Measurements from ENCODE around the gene TAF1B. TPM values are rescaled to one million over a fixed set of nuclear protein-coding genes. Genes with fewer than 3 reads are reported as not detected.

The TAF1B gene
- total RNA-seq, 1 experiment from 2014 or later, result 25.5 TPM

GRCh38 chr2:9937258-9937657 is 94.0 kb downstream of the TAF1B start:
- TF ChIP-seq CTCF (IDR thresholded peaks at IDR 0.05; ENCODE audit: unreplicated experiment), result no peak
- Mint-ChIP-seq H3K9me3 (ENCODE audit: unreplicated experiment) (no peaks in the 10 kb centered on the region), H3K27ac (ENCODE audit: low read depth, unreplicated experiment) (no peak overlapping the region), H3K4me1 (ENCODE audit: insufficient read depth, unreplicated experiment) (no peaks in the 10 kb centered on the region), H3K4me3 (ENCODE audit: unreplicated experiment) (no peak overlapping the region), H3K36me3 (ENCODE audit: insufficient read depth, unreplicated experiment) (peaks cover 21% of the 10 kb centered on the region), H3K27me3 (ENCODE audit: insufficient read depth, unreplicated experiment) (no peaks in the 10 kb centered on the region)
- BruUV-seq (replicated peaks), result no TSS peak
- DNase-seq (ENCODE audit: unreplicated experiment), result no peak
- intact Hi-C loops (cut with micrococcal nuclease), result no loop called here
- ChIA-PET POLR2A (interaction anchor here (1.3 kb wide), 1 partner anchor 92 kb away, joined by 4 read pairs; no protein-coding TSS in a partner anchor), CTCF (interaction anchor here (1.2 to 1.5 kb wide), 2 partner anchors 94 to 123 kb away, joined by 4 read pairs; partner anchors contain the start of gene TAF1B)

DNA sequence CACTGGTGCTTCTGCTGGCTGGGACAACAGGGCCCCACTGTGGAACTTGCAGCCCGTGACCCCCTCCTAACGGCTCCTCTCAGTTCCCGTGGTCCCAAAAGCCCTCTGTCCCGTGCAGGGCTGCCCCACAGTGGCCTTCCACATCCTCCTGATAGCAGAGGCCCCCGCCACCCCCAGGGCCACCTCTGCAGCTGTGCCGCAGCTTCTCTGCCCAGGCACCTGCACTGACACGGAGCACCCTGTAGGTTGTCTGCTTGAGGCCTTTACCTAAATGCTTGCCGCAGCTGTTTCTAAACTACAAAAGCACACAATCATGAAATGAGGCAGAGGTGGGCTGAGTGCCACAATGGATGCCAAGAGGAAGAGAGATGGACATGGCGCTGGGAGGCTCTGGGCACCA is 94.7 kb downstream of the TAF1B start:
- no TSS peak for BruUV-seq (replicated peaks)
- intact Hi-C loops (cut with micrococcal nuclease), result no loop called here
- POLR2A ChIA-PET, result interaction anchor here (1.3 kb wide), 1 partner anchor 93 kb away, joined by 4 read pairs; no protein-coding TSS in a partner anchor
- no peak for TF ChIP-seq CTCF (IDR thresholded peaks at IDR 0.05; ENCODE audit: unreplicated experiment)
- H3K36me3 Mint-ChIP-seq (ENCODE audit: insufficient read depth, unreplicated experiment), result peaks cover 17% of the 10 kb centered on the region
- H3K9me3 Mint-ChIP-seq (ENCODE audit: unreplicated experiment), result no peaks in the 10 kb centered on the region
- no peak for DNase-seq (ENCODE audit: unreplicated experiment)
- no peak overlapping the region for H3K4me3 Mint-ChIP-seq (ENCODE audit: unreplicated experiment)
- H3K27me3 Mint-ChIP-seq (ENCODE audit: insufficient read depth, unreplicated experiment), result no peaks in the 10 kb centered on the region
- no peak overlapping the region for H3K27ac Mint-ChIP-seq (ENCODE audit: low read depth, unreplicated experiment)
- no peaks in the 10 kb centered on the region for H3K4me1 Mint-ChIP-seq (ENCODE audit: insufficient read depth, unreplicated experiment)
- CTCF ChIA-PET, result interaction anchor here (1.5 kb wide), 1 partner anchor 124 kb away, joined by 4 read pairs; no protein-coding TSS in a partner anchor

DNA sequence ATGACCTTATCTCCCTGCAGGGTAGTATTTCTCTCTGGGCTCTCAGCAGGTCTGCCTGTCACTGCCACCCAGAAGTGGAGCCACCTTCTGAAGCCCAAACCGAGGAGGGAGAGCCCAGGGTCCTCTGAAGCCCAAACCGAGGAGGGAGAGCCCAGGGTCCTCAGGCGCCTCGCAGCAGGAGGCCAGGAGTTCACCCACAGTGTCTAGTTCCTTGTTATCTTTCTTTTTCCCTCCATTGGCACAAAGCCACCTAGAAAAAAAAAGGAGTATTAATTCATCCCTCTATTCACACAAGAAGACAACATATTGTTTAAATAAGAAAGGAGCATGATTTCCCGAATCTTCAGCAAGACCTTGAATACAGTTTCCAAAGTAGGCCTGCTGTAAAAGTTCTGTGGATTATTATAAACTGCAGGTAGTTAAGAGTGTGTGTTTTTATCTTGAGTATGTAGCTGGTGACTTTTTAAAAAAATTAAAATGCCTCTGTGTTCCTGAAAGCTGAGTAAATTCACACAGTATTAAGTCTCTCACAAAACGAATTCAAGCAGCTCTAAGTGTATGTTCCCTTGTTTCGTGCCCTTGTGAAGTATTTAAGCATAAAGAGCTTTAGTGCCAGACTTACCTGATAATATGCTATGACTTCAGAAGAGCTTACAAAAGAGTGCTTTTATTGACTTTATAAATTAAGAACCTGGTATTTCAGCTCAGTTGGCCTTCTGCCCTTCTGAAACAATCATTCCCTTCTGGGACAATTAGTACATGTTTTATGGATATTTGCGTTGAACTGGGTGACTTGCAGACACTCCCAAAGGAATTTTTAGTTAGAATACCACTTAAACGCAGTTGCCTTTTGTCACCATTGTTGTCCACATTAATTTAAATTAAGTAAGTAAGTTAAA is 96.6 kb downstream of the TAF1B start:
- TF ChIP-seq CTCF (IDR thresholded peaks at IDR 0.05; ENCODE audit: unreplicated experiment), result no peak
- Mint-ChIP-seq H3K27me3 (ENCODE audit: insufficient read depth, unreplicated experiment) (no peaks in the 10 kb centered on the region), H3K36me3 (ENCODE audit: insufficient read depth, unreplicated experiment) (peaks cover 2% of the 10 kb centered on the region), H3K4me3 (ENCODE audit: unreplicated experiment) (no peak overlapping the region), H3K9me3 (ENCODE audit: unreplicated experiment) (no peaks in the 10 kb centered on the region), H3K4me1 (ENCODE audit: insufficient read depth, unreplicated experiment) (peaks cover 5% of the 10 kb centered on the region), H3K27ac (ENCODE audit: low read depth, unreplicated experiment) (no peak overlapping the region)
- TSS peak; percentile 16 for BruUV-seq (replicated peaks)
- CTCF ChIA-PET, result interaction anchor here (0.6 kb wide), 2 partner anchors 43 to 140 kb away, joined by 3 to 5 read pairs; no protein-coding TSS in a partner anchor
- no peak for DNase-seq (ENCODE audit: unreplicated experiment)
- POLR2A ChIA-PET, result no interaction called here
- intact Hi-C loops (cut with micrococcal nuclease), result no loop called here

DNA sequence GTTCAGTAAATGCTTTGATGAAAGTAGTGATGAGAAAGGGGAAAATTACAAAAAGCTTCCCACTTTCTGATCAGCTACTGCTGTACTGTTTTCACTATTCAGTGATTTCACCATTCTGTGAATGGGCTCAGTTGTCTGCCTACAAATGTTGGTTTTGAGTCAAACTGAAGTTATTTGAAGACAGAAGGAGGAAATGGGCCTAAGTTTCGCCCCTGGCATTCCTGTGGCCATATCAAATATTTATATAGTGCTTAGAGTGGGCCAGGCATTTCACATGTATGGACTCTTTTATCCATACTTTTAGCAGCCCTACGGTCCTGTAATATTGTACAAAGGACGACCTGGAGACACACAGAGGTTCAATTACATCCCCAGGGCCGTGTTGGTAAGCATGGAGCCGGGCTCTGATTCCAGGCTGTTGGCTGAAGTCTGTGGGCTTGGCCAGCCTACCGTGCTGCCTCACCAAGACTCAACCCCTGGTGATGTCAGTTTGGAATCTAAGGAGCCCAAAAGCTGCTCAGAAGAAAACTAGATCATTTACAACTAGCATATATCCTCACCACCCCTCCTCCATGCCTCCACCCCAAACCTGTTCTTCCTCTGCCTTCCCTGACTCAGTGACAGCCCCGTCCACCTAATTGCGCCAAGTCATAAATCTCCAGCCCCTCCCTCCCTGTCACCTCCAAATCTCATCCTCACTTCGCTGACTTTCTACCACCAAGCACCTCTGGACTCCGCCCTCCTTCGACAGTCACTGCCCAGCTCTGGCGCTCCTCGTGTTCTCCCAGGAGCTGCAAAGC is 98.1 kb downstream of the TAF1B start:
- no peak overlapping the region for H3K27ac Mint-ChIP-seq (ENCODE audit: low read depth, unreplicated experiment)
- POLR2A ChIA-PET, result interaction anchor here (0.6 to 2.8 kb wide), 2 partner anchors 8 to 120 kb away, joined by 3 to 9 read pairs; no protein-coding TSS in a partner anchor
- intact Hi-C loops (cut with micrococcal nuclease), result no loop called here
- no peaks in the 10 kb centered on the region for H3K9me3 Mint-ChIP-seq (ENCODE audit: unreplicated experiment)
- no peak for DNase-seq (ENCODE audit: unreplicated experiment)
- no peaks in the 10 kb centered on the region for H3K36me3 Mint-ChIP-seq (ENCODE audit: insufficient read depth, unreplicated experiment)
- CTCF ChIA-PET, result interaction anchor here (0.6 to 1.0 kb wide), 4 partner anchors 55 to 227 kb away, joined by 3 read pairs; no protein-coding TSS in a partner anchor
- no TSS peak for BruUV-seq (replicated peaks)
- peaks cover 5% of the 10 kb centered on the region for H3K4me1 Mint-ChIP-seq (ENCODE audit: insufficient read depth, unreplicated experiment)
- H3K27me3 Mint-ChIP-seq (ENCODE audit: insufficient read depth, unreplicated experiment), result no peaks in the 10 kb centered on the region
- no peak overlapping the region for H3K4me3 Mint-ChIP-seq (ENCODE audit: unreplicated experiment)
- no peak for TF ChIP-seq CTCF (IDR thresholded peaks at IDR 0.05; ENCODE audit: unreplicated experiment)
